Stimulated activated CD4-positive, alpha-beta T cell treated with anti-CD3 and anti-CD28 coated beads, Interleukin-4, amount 100 ng/mL, for 48 hours (primary cell): ENCODE results near the gene ADAMTS9.

Experiments
- DNase-seq, 2 donors: peaks; one replicate each; pipeline ENCODE4 v3.0.0-alpha.2; 2020; ENCODE audit warnings: low read depth in 2 of 2

The ADAMTS9 gene

DNA sequence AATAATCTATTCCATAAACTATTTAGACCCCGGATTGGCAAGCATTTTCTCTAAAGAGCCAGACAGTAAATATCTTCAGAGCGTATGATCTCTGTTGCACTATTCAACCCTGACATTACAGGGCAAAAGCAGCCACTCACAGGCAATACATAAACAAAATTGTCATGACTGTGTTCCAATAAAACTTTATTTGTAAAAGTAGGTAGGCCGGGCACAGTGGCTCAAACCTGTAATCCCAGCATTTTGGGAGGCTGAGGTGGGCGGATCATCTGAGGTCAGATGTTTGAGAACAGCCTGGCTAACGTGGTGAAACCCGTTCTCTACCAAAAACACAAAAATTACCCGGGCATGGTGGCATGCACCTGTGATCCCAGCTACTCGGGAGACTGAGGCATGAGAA lies 66.5 kb downstream of the ADAMTS9 start:
- no peak for DNase-seq

DNA sequence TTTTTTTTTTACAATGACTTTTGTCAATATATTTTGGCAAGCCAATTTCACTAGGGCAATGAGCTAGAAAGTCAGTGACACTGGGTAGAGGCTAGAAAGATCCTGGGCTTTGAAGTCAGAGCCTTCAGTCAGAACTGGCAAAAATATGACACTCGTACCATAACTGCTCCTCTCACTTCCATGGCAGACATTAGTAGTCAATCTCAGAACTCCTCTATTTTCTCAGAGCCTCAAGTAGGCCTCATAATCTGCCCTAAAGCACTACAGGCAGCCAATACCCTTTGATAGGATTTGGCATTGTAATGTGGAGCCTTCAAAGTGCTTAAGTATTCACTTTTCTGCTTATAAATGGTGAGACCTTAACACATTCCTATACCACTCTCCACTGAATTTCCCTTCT lies 67.8 kb downstream of the ADAMTS9 start:
- DNase-seq, result no peak

DNA sequence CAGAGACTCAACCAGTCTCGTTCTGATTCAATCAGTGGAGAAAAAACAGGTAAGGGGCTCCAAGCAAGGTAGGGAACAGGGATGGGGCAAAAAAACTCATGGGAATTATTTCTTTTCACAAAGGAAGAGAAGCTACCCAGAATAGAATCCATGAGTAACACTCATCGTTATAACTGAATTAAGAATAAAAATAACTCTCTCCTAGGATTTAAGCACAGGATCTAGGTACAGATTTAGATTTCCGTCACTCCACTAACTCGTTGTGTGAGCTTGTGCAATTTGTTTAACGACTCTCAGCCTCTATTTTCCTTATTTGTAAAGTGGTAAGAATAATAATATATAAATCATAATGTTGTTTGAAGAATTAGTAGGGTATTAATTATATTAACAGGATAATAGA lies 68.6 kb downstream of the ADAMTS9 start:
- DNase-seq, result no peak

DNA sequence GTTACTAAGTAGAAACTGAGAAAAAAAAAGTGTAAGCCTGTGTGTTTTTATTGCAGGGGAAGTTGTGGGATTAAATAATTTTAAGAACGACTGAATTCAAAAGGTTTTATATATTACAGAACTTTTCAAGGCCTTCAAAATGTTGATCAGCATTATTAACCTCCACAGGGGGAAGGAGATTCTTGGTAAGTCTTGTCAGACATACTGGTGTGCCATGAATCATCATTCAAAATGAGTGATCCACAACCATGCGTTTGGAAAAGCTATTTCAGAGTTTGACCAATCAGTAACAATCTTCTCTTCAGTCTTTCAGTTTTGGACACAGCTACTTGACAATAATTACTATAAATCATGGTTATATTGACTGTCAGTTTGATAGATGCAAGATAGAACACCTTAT lies 70.2 kb downstream of the ADAMTS9 start:
- DNase-seq, result no peak

DNA sequence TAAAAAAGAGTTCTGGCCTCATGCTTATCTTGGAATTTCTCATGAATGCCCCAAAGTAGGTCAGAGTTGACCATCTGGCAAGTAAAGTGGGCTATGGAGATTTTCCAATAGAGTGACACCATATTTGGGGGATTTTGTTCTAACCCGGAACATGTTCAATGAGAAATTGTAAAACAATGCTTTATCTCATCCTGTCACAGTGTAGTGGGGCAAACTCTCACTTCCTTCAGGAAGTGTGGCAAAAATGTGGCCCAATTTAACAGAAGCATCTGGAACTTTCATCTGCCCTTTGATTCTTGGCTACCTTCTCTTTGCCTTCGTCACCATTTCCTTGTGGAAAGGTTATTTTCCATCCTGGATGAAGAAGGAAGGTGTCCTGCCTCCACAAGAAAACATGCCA lies 70.8 kb downstream of the ADAMTS9 start:
- no peak for DNase-seq

DNA sequence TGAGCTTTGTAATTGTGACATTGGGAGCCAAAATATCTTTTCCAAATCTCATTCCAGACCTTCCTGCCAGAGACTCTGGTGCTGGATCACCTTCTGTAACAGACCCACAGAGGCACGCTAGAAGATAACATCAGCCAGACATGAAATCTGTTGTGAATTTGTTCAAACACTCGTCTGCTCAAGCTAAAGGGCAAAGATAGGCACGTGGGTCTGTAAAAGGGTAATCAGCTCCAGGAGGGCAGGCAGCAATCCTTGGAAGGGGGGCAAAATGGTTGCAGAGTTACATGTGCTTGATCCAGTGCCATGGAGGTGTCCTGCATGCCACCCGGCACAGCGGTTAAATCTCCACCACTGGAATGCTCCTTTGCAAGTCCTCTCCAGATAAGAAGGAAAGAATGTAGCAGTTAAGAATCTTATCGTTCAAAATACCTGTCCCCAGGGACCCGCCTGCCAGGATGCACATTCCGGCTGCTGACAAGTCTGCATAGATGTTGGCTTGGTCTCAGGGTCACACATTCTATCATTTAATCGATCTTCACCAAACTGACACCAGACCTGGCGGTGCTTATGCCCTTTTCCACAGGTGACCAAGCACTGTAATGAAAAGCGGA lies 74.8 kb downstream of the ADAMTS9 start:
- DNase-seq, result no peak

DNA sequence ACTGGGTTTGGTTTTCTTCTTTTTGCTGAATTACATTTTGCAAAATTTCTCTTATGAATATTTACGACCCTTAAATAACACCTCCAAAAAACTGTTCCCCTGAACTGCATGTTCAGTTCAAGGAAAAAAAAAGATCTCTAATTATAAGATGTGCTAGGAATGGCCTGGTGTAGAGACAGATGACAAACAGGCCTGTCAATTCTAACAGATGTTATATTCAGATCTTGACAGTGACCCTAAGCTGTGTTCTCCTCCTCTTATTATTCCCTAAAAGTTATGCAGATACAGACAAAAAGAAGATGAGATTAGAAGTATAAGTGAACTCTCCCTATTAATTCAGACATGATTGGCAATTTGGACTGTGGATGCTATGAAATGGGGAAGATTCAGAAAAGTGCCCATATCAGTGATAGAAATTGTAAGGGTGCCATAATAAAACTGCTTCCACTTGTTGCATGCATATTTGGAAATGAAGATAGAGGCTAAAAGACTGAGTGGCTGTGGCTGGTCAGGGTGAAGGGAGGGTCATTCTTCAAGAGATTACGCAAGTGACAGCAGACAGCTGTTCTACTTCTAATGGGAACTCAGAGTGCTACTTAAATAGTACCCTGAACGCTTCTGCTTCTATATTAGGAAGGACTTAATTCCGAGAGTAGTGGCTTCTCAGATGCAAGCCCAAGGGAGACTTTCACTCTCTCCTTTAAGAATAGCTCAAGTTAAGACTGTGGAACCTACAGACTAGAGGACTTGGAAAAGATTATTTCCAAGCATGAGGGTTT lies 75.5 kb downstream of the ADAMTS9 start:
- no peak for DNase-seq

DNA sequence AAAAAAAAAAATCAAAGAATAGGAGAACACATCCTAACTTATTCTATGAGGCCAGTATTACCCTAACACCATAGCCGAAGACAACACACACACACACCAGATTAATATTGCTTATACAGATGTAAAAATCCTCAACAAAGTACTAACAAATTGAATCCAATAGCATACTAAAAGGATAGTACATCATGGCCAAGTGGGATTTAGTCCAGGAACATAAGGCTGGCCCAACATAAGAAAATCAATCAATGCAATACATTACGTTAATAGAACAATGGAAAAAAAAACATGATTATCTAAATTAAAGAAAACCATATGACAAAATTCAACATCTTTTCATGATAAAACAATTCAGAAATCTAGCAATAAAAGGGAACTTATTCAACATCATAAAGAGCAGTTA lies 79.1 kb downstream of the ADAMTS9 start:
- DNase-seq, result no peak

DNA sequence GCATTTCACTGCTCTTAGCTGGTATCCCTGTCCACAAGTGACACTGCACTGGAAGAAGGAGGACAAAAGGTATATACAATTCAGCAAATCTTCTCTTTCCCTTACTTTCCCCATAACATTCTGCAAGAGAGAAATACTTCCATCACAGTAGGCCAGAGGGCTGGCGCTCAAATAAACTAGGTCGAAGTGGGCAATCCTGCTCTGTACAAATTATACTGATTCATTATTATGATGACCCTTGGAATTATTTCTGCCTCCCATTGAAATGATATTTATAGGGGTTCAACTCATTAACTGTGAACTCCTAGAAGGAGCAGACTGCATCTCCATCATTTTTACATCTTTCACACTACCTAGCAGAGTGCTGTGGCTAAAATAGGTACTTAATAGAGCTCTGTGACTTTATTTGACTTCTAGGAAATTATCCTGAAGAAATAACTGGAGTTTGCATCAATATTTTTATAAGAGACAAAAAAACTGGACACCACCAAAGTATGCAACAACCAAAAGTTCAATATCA lies 80.7 kb downstream of the ADAMTS9 start:
- no peak for DNase-seq

DNA sequence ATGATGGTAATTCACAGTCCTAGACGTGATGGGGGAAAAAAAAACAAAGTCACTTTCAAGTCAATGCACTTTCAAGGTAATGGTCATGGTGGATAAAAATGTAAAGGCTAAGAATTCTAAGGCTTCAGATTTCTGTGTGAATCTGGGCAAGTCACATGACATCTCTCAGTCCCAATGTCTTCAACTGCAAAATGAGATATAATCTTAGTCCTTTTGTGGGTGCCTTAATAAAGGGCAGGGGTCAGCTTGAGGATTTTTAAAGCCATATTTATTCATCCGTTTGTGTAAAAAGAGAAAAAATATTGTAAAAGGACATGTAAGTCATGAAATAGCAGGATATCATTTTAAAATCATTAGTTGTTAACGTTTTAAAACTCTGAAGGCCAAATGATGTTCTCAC lies 83.5 kb downstream of the ADAMTS9 start:
- no peak for DNase-seq

DNA sequence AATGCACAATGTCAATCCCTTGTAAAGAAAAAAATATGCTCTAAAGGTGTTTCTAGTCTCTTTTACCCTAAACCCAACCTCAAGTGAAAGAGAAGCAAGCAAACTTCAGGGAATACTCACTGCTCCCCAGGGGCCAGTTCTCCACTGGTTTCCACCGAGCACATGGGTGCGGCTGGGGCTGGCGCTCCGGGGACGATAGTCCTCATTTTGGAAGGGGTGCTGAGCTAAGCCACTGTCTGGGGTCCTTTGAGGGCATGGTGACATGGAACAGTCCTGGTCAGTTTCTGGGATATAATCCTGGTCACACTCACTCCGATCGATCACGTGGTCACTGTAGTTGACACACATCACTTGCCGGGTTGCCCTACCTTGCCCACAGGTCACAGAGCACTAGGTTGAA lies 86.0 kb downstream of the ADAMTS9 start:
- no peak for DNase-seq

DNA sequence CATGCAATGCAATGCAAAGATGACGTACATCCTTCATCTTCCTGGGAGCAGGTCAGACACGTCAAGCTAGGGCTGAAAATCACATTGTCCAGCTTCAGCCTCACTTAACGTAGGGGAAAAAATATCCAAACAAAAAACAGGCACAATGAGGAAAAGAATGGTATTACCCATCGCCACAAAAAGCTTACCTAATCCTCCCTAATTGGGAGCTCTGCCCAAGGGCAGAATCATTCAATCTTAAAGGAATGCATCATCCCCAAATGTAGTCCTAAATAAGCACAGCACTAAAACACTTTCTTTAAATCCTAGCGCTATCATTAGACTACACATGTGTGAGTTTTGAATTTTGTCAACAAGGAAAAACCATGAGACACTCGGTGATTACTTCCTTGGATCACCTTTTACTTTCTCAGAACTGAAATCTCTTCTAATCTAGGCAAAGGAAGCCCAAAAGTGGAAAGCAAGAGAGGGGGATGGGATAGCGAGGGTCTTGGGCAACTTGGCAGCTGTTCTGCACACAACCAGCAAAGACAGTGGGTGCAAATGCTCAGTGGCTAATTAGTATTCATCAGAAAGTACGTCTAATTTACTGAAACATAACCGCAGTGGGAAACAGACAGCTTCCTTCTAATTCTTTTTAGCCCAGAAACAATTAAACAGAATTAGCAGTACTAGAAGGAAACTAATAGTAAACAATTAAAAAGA lies 87.4 kb downstream of the ADAMTS9 start:
- DNase-seq, result no peak

DNA sequence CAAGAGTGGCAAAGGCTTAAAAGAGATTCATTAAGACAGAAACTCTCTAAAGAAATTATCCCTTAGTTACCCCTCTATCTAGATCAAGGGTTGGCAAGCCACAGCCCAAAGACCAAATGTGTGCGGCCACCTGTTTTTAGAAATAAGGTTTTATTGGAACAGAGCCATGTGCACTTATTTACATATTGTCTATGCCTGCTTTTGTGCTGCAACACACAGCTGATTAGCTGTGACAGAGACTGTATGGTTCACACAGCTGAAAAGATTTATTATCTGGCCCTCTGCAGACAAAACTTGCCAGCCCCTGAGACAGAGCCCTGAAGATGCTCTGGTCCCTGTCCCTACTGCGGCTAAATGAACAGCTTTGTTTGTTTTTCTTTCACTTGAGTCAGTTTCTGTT lies 88.1 kb downstream of the ADAMTS9 start:
- no peak for DNase-seq

DNA sequence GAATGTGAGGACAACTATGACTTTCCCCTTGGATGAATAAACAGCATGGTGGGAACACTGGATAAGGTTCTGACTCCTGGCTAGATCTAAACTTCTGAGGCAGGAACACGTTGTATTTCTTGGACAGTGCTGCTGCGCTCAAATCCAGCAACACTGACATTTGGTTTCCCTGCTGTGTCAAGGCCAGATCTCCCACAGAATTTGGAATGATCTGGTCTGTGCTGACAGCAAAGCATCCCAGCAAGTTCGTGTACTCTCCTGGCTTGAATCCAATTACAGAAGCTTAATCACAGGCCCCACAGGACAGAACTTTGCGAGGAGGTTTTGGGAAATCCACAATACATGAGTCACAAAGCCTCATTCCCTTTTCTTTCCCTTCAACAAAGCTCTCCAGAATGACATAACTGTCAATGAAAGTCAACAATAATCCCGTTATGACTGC lies 92.5 kb downstream of the ADAMTS9 start:
- DNase-seq, result no peak

DNA sequence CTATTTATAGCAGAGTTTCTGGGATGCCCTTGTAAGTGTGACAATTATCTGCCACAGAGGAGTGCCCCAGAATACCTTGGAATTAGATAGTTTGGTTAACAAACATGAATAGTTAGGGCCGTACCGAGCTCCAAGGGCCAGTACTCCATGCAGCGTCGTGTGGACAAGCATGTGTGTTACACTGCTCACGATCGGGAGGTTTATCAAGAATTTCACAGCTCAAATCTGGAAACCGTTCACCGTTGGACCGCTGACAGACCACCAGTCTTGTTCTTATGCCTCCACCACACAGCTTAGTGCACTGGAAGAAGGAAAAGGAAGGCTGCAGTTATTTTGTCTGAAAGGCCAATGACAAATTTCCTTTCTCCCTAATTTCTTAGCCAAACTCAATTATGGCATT lies 93.7 kb downstream of the ADAMTS9 start:
- DNase-seq, result no peak

DNA sequence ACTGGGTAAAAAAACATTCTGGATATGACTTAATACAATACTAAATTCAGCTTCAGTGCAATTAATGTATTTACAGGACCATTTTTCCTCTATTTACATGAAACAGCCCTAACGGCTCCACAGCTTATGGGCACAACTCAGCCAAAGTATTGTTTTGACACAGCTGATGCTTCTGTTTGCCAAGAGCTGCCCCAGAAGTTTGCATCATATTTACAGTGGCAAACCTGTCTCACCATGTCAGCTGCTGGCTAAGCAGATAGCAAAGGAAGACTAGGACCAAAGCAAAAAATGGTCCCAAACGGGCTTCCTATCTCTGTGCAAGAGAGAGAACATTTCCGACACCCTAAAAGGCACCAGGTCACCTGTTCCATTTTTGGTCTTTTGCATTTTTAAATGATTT lies 94.5 kb downstream of the ADAMTS9 start:
- DNase-seq, result no peak

DNA sequence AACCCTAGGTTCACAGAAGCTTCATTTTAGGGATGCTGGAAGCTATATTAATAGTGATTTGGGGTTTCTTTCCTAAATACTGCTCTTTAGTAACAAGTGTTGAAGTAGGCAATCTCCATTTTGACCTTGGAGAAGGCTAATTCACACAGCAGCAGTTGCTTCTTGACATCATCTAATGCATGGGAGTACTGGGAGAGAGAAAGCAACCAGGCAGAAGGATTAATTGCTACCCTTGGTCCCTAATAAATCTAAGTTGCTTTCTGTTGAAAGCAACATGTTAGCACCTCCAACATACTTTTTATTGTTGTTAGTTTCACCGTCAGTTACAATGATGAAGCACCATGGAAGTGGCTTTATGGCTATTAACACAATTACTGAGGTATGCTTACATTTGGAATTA lies 96.2 kb downstream of the ADAMTS9 start:
- DNase-seq, result no peak

DNA sequence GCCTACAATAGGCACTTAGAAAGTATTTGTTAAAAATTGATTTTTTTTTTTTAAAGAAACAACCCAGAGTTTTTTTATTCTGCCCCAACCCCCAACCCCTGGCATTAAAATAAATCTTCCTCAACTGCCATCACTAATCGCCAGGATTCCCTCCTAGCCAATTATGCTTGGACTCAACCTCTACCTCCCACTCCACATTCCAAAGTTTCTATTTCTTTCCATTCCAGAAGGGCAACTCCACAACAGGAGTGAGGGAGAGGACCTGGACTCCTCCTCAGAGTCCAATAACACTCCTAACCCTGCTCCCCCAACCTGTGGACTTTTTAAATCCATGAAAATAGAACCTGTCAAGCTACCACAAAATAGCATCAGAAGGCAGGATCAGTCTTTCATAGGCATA lies 99.4 kb downstream of the ADAMTS9 start:
- no peak for DNase-seq

DNA sequence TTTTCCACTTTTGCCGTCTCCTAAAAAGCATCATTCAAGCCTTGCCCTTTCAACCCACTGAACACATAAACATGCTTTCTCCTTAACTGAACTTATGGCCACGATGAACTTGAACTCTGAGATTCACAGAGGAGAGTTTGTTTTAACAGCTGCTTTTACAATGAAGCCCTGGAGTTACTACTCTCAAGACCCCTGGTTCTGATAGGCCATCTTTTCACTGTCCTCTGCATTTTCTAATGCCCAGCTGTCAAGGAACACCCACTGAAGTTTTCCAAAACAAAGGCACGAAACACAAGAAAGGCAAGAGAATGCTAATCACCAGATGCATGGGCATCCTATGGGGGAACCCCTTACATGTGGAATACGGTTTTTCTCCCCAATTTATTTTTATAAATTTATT lies 100.8 kb downstream of the ADAMTS9 start:
- DNase-seq, result no peak

DNA sequence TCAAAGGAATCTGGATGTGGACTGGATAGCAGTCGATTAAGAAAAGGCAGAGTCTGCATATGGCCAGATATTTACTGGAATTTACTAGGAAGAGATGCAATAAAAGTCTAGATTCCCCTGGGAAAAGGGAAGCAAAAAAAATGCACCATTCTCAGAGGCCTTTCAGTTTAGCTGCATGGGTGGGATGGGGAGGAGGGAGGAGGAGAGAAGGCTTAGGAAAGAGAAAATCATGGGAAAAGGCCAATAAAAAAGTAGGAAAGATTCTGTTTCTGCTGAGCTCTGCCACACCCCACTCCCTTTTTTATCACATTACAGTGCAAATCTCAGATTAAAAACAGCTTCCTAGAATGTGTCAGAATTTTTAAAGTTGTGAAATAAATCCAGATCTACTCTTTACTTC lies 103.6 kb downstream of the ADAMTS9 start:
- DNase-seq, result no peak

DNA sequence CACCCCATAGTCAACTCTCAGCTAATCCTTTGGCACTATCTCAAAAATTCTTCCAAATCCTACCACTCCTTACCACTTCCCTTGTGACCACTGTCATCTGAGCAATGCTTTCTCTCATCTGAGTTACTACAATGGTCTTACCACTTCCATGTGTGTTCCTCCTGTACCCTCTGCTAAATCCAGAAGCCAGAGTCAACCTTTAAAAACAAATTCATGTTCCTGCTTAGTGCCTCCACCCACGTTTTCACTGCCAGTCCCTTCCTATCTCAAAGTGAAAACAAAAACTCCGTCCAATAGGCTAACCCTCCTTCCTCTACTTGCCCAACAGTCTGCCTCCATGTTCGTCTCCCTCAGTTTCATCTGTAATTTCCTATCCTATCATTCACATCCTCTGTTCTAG lies 109.0 kb downstream of the ADAMTS9 start:
- no peak for DNase-seq

DNA sequence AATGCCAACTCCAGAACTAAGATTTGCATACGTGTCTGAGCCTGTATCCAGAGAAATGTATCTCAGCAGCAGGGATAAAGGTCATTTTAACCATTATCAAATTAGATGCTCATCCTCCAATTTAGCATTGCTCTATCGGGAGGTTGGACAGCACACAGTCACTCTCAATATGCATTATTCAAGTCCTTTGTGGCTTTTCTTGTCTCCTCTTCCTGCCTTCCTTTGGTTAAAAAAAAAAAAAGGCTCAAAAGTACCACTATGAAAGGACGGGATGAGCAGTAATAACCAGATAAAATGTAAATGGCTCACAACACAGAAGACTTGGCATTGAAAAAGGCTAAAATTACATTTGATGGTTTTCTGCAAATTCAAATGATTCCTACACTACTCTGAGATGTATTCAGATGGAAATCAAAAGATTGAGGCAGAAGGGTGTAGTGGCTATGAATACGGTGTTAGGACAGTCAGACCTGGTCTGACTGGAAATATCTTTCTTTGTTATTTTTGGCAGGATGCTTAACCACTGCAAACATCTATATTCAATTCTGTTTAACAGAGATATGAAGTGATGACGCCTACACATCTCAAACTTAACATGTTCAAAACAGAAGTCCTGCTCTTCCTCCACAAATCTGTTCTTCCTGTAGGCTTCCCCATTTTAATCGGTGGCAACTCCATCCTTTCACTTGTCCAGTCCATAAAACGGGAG lies 109.6 kb downstream of the ADAMTS9 start:
- DNase-seq, result no peak
